ENCODE data around the gene GSX1. TPM values are rescaled to one million over a fixed set of nuclear protein-coding genes. Genes with fewer than 3 reads are reported as not detected.

The GSX1 gene
- total RNA-seq, 1 experiment from 2014 or later: not detected

DNA sequence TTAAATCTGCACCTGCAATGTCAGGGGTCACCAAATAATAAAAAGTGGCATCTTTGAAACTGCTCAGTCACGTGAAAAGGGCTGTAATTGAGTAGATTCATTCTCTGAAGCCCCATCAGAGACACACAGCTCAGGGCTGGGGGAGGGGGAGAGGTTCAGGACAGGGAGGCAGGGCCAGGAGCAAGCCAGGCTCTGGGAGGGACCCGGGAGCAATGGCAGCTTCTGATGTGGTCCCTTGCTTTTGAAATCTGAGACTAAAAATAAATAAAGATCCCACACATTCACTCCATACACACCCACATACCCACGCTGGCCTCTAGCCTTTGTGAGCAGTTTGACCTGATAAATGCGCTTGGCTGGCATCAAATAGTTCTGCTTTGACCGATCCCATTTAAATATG lies 32.8 kb downstream of the GSX1 start:
- CTCF ChIA-PET: no interaction called here
- no TSS peak for BruUV-seq (replicated peaks)
- intact Hi-C loops (cut with micrococcal nuclease; ENCODE audit: unreplicated experiment): loop anchor here (5.0 kb wide), 2 partner anchors 293 to 443 kb away; no protein-coding TSS in a partner anchor

More for the DNA sequence above, 32.8 kb downstream of the GSX1 start:
- Histone ChIP-seq H3K27me3 (ENCODE audit: control insufficient read depth, insufficient read depth, low read length) (peaks cover 3% of the 10 kb centered on the region; the same call in 1 of the 2 replicates), H3K9me3 (ENCODE audit: control insufficient read depth, insufficient read depth, low read depth, low read length) (no peaks in the 10 kb centered on the region), H3K36me3 (ENCODE audit: control insufficient read depth, insufficient read depth, low read length) (no peaks in the 10 kb centered on the region), H3K4me3 (ENCODE audit: low read depth in 2 of 2, low read length in 2 of 2) (no peak overlapping the region), H3K4me1 (ENCODE audit: control insufficient read depth, insufficient read depth, low read length) (peaks cover 6% of the 10 kb centered on the region), H3K27ac (ENCODE audit: low read length) (no peak overlapping the region)
- no peak for TF ChIP-seq REST (IDR thresholded peaks at IDR 0.05; ENCODE audit: insufficient read depth in 1 of 2, low read depth in 2 of 2, low read length in 1 of 2)
- no peak for TF ChIP-seq TCF7L2 (IDR thresholded peaks at IDR 0.05; ENCODE audit: low read depth, low read length)
- TF ChIP-seq POLR2AphosphoS5 (IDR thresholded peaks at IDR 0.05; ENCODE audit: low read depth, low read length): no peak
- TF ChIP-seq CTCF (IDR thresholded peaks at IDR 0.05): no peak
- no peak for TF ChIP-seq SIN3A (IDR thresholded peaks at IDR 0.05; ENCODE audit: borderline replicate concordance, insufficient read depth, low read depth, low read length)
- in situ Hi-C loops (cut with HindIII; ENCODE audit: low pct_unique_long_range_greater_than_20kb, low sequenced_read_pairs): loop anchor here (25.0 kb wide), 1 partner anchor 137 kb away; the partner anchor contains the start of gene CDX2
- ATAC-seq (no peak), DNase-seq (ENCODE audit: low read depth, low spot score) (no peak)
- POLR2A ChIA-PET: no interaction called here
